ENCODE results near the gene FRS3.

Gene FRS3

GRCh38 chr6:41724586-41725501, 54.9 kb downstream of the FRS3 start:
- no peak for DNase-seq

DNA sequence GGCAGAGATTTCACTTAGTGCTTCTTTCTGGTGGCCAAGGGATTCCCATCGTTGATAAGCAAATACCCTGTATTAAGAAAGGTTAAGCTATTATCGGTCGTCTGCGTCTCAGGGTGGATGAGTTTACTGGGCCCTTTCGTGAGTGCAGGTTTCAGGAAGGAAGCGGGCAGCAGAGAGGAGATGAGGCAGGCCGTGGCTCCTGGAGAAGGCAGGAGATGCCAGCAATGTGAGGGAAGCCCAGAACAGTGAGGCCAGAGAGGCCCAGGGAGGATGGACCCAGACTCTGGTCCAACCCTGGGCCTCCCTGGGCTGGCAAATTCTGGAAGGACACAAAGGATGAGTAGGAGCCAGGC, 55.5 kb downstream of the FRS3 start:
- DNase-seq: no peak

DNA sequence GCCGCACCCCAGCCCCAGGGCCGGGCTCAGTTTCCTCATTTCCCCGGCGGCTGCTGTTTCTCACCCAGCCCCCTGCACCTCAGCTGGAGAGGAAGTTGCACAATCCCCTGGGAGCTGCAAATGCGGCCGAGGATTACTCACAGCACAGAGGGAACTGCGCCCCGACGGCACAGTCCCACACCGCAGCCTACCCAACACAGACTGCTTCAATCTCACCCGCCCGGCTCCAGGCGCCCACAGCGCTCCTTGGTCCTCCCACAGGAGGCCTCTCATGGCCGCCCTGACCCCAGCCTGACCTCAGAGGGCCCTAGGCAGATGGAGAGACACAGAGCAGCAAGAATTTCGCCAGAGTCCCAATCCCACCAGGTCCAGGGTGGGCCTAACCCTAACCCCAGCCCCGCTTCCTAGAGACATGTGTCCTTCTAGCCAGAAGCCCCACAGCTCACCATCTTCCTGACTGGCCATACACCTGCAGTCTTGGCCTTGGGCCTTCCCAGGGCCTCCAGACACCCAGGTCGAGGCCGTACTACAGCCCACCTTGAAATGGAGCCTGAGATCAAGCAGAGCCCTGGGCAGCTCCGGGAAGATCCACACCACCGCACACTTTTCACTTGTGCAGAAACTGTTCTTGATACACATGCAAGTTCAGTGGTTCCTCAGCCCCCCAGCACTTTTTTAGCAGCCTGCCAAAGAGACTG, 56.0 kb downstream of the FRS3 start:
- no peak for DNase-seq

GRCh38 chr6:41722969-41723529, 56.7 kb downstream of the FRS3 start:
- DNase-seq: no peak

GRCh38 chr6:41721414-41721813, 58.3 kb downstream of the FRS3 start:
- no peak for DNase-seq

GRCh38 chr6:41720783-41721182, 58.9 kb downstream of the FRS3 start:
- DNase-seq: no peak

DNA sequence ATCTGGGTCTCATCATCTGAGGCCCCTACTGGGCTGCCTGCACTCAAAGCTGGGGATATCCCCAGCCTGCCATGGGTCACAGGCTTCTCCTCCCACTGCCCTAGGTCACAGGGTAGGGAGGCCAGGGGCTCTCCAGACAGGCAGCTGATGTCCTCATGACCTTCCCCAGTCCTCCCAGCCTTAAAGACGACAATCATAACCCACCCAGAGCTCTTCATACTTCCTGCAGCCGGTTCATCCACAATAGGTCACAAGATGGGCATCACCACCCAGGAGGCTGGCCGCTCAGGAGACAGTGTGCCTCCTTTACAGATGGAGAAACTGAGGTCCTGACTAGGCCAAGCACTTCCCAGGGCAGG, 59.5 kb downstream of the FRS3 start:
- DNase-seq: no peak
